Spleen (tissue), 11 donors: Measurements from ENCODE around the gene RIC8A. TPM values are rescaled to one million over a fixed set of nuclear protein-coding genes. Genes with fewer than 3 reads are reported as not detected.

Experiments
- DNase-seq: peaks from one replicate; pipeline ENCODE4 v3.0.0-alpha.2; 2020
- H3K27ac ChIP-seq, 8 donors: fragments of 200-600 bp; sonication (generic) in 7 of 8; 1 replicate in 4 of 8; 2 replicates in 4 of 8; pipeline versions ENCODE4 v1.5.0 to v1.8.0; 2016 to 2021; ENCODE audit warnings: inconsistent platforms in 4 of 8, mild to moderate bottlenecking in 4 of 8, moderate library complexity in 1 of 8
- H3K27me3 ChIP-seq, 7 donors: fragments of 200-600 bp; sonication (generic) in 6 of 7; replicated peaks in 1 of 7; 1 replicate in 4 of 7; 2 replicates in 3 of 7; pipeline versions ENCODE4 v1.5.0 to v1.8.0; 2016 to 2021; ENCODE audit warnings: inconsistent platforms in 3 of 7, mild to moderate bottlenecking in 1 of 7
- H3K36me3 ChIP-seq, 6 donors: fragments of 200-600 bp; sonication (generic) in 5 of 6; 1 replicate in 4 of 6; 2 replicates in 2 of 6; pipeline versions ENCODE4 v1.5.0 to v1.8.0; 2016 to 2021; ENCODE audit warnings: inconsistent platforms in 2 of 6
- H3K4me1 ChIP-seq, 6 donors: fragments of 200-600 bp; sonication (generic) in 5 of 6; 1 replicate in 3 of 6; 2 replicates in 3 of 6; pipeline versions ENCODE4 v1.5.0 to v1.8.0; 2016 to 2021; ENCODE audit warnings: inconsistent platforms in 3 of 6
- H3K4me3 ChIP-seq, 8 donors: fragments of 200-600 bp; sonication (generic) in 7 of 8; 1 replicate in 4 of 8; 2 replicates in 4 of 8; pipeline versions ENCODE4 v1.5.0 to v1.8.0; 2016 to 2021; ENCODE audit warnings: inconsistent platforms in 4 of 8, mild to moderate bottlenecking in 4 of 8, moderate library complexity in 2 of 8
- H3K9me3 ChIP-seq, 8 donors: fragments of 200-600 bp; sonication (generic) in 7 of 8; 1 replicate in 4 of 8; 2 replicates in 4 of 8; pipeline versions ENCODE4 v1.5.0 to v1.8.0; 2016 to 2021; ENCODE audit warnings: inconsistent platforms in 4 of 8
- CTCF ChIP-seq, 11 experiments: fragments of 200-600 bp in 7 of 11; fragments of 450-650 bp in 4 of 11; sonication (generic) in 4 of 11; IDR thresholded peaks in 8 of 11; conservative IDR thresholded peaks in 3 of 11; 1 replicate in 7 of 11; 2 replicates in 4 of 11; pipeline versions ENCODE4 v1.4.0 to v1.8.0; 2016 to 2021; ENCODE audit warnings: antibody characterized with exemption in 11 of 11, inconsistent platforms in 4 of 11, mild to moderate bottlenecking in 1 of 11
- POLR2A ChIP-seq, 3 donors: fragments of 450-650 bp; IDR thresholded peaks; one replicate each; pipeline ENCODE4 v1.5.1; 2017; ENCODE audit warnings: antibody characterized with exemption in 3 of 3, mild to moderate bottlenecking in 1 of 3
- POLR2AphosphoS5 ChIP-seq, 3 donors: sonication (generic); formaldehyde crosslinking; IDR thresholded peaks; one replicate each; pipeline ENCODE4 v1.5.1; 2017; ENCODE audit warnings: antibody characterized with exemption in 3 of 3
- WGBS, 5 donors: extraction: QIAGEN DNeasy Blood & Tissue Kit in 3 of 5; methylation state at CpG; one replicate each; pipeline versions ENCODE4 v1.1.5 to v1.1.7; 2013 to 2018; 5-methylcytosine and 5-hydroxymethylcytosine counted together
- intact Hi-C: fragments of 100-400 bp; cut with DNase I; formaldehyde crosslinking; loops from one replicate; pipeline ENCODE4 v1.15.0; 2023; ENCODE audit warnings: low total_unique reads
- polyA plus RNA-seq, 3 donors: library from polyadenylated mRNA; stranded (reverse); fragments of 200-250 nt; gene quantifications; one replicate each; pipeline ENCODE4 v1.2.1, GENCODE V29; 2013
- total RNA-seq, 7 donors: library from RNA; depleted of rRNA in 3 of 7; stranded (reverse); fragments of >200 nt in 3 of 7; fragmentation: NEBNext Ultra II Directional in 4 of 7; extraction: Animal tissue kit (Norgen Biotek cat#: 25700) in 4 of 7; gene quantifications; one replicate each; pipeline versions ENCODE4 v1.1.0 to v1.2.1, GENCODE V29; 2016 to 2021
- donor health status: healthy with polysubstance abuse.
- donor health status: DM: no; HTN: no; CAD: no; lungs with moderate emphysema.
- donor health status: DM: no; HTN: no; CAD: no.
- donor health status: Bipolar disorder and iron deficiency.
- donor health status: healthy.
- donor health status: DM: no; HTN: no; CAD: no.
- donor health status: DM: yes; HTN: yes; CAD: no.

The RIC8A gene
- total and polyA plus RNA-seq, 10 donors = 38.6 to 141 (median 79.6) TPM

GRCh38 chr11:200224-201003 is 7.1 kb upstream of the RIC8A start:
- no peaks in the 10 kb centered on the region for H3K9me3 ChIP-seq
- no peaks in the 10 kb centered on the region for H3K27me3 ChIP-seq
- intact Hi-C loops = no loop called here
- H3K4me1 ChIP-seq = peaks cover 1 to 48% (median 37%) of the 10 kb centered on the region in 6 donors
- TF ChIP-seq POLR2AphosphoS5 (IDR thresholded peaks at IDR 0.05) = peak in 1 of 3 donors; percentile 59
- TF ChIP-seq POLR2A (IDR thresholded peaks at IDR 0.05) = no peak
- no peak for TF ChIP-seq CTCF (IDR thresholded peaks at IDR 0.05 in 8 of 11, conservative IDR thresholded peaks at IDR 0.05 in 3 of 11)
- no peak overlapping the region for H3K27ac ChIP-seq
- DNase-seq = peak; percentile 70
- WGBS, 5 donors = 90 to 97% (median 95%) methylated on average over 11 to 13 of the region's 13 CpGs
- H3K4me3 ChIP-seq = no peak overlapping the region
- peaks cover 0 to 55% (median 33%) of the 10 kb centered on the region in 6 donors for H3K36me3 ChIP-seq

GRCh38 chr11:201966-202365 is 5.5 kb upstream of the RIC8A start:
- Histone ChIP-seq H3K4me3 (no peak overlapping the region), H3K36me3 (peaks cover 0 to 60% (median 35%) of the 10 kb centered on the region in 6 donors), H3K9me3 (no peaks in the 10 kb centered on the region), H3K4me1 (peaks cover 10 to 63% (median 52%) of the 10 kb centered on the region in 6 donors), H3K27ac (peak overlapping the region in 4 of 8 donors; percentile 26 to 54 (median 42)), H3K27me3 (no peaks in the 10 kb centered on the region)
- 38 to 57% (median 41%) methylated on average over 15 of the region's 15 CpGs for WGBS, 5 donors
- intact Hi-C loops = no loop called here
- no peak for DNase-seq
- no peak for TF ChIP-seq POLR2AphosphoS5 (IDR thresholded peaks at IDR 0.05)
- no peak for TF ChIP-seq CTCF (IDR thresholded peaks at IDR 0.05 in 8 of 11, conservative IDR thresholded peaks at IDR 0.05 in 3 of 11)
- no peak for TF ChIP-seq POLR2A (IDR thresholded peaks at IDR 0.05)

GRCh38 chr11:202490-202889 is 5.0 kb upstream of the RIC8A start:
- peak overlapping the region in 4 of 8 donors; percentile 26 to 54 (median 42) for H3K27ac ChIP-seq
- DNase-seq = no peak
- intact Hi-C loops = no loop called here

GRCh38 chr11:203056-203944 is 4.2 kb upstream of the RIC8A start:
- TF ChIP-seq POLR2AphosphoS5 (IDR thresholded peaks at IDR 0.05) (peak in 1 of 3 donors; percentile 9), CTCF (IDR thresholded peaks at IDR 0.05 in 8 of 11, conservative IDR thresholded peaks at IDR 0.05 in 3 of 11) (no peak), POLR2A (IDR thresholded peaks at IDR 0.05) (no peak)
- intact Hi-C loops = no loop called here
- H3K36me3 ChIP-seq = peaks cover 0 to 60% (median 35%) of the 10 kb centered on the region in 6 donors
- DNase-seq = no peak
- no peaks in the 10 kb centered on the region for H3K27me3 ChIP-seq
- H3K9me3 ChIP-seq = no peaks in the 10 kb centered on the region
- 79 to 96% (median 87%) methylated on average over 6 to 7 of the region's 7 CpGs for WGBS, 5 donors
- peaks cover 10 to 63% (median 52%) of the 10 kb centered on the region in 6 donors for H3K4me1 ChIP-seq
- H3K4me3 ChIP-seq = no peak overlapping the region
- H3K27ac ChIP-seq = no peak overlapping the region

More at GRCh38 chr11:202490-202889, 5.0 kb upstream of the RIC8A start:
- Histone ChIP-seq H3K4me3 (no peak overlapping the region), H3K27me3 (no peaks in the 10 kb centered on the region), H3K36me3 (peaks cover 0 to 60% (median 35%) of the 10 kb centered on the region in 6 donors), H3K9me3 (no peaks in the 10 kb centered on the region), H3K4me1 (peaks cover 10 to 63% (median 52%) of the 10 kb centered on the region in 6 donors)
- TF ChIP-seq POLR2AphosphoS5 (IDR thresholded peaks at IDR 0.05) (peak in 1 of 3 donors; percentile 4), POLR2A (IDR thresholded peaks at IDR 0.05) (no peak)
- 67 to 90% (median 82%) methylated on average over 7 to 8 of the region's 8 CpGs for WGBS, 5 donors
